ENCODE results near the gene LRRC8C.

DNA sequence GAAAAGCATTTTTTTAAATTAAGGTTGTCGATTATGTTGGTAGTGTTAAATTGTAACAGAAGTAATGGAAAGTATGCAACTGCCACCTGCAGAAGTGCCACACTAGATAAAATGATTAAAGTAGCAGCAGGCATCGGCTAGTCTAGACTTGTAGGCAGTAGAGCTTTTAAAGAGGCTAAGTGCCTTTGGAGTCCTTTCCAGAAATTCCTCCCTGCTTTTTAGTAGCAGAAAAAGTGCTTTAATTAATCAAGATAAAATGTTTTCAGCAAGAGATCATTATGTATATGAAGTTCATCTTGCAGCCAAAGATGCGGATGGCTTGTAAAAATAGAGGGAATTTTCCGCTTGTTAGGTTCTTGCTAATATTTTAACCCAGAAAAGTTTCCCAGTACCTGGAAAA is 100.8 kb downstream of the LRRC8C start:
- TF ChIP-seq POLR2AphosphoS5 (IDR thresholded peaks at IDR 0.05; ENCODE audit: borderline replicate concordance, low read depth, low read length) (no peak), FOXP2 (optimal IDR thresholded peaks at IDR 0.05; ENCODE audit: control extremely low read depth, extremely low read length, insufficient read depth) (no peak), EZH2 (IDR thresholded peaks at IDR 0.05) (no peak)
